ENCODE data around the gene GNB1. TPM values are rescaled to one million over a fixed set of nuclear protein-coding genes. Genes with fewer than 3 reads are reported as not detected.

Gene GNB1
- polyA plus RNA-seq, 1 of the 3 experiments (the other 2 are of a cell fraction) = 355 TPM

DNA sequence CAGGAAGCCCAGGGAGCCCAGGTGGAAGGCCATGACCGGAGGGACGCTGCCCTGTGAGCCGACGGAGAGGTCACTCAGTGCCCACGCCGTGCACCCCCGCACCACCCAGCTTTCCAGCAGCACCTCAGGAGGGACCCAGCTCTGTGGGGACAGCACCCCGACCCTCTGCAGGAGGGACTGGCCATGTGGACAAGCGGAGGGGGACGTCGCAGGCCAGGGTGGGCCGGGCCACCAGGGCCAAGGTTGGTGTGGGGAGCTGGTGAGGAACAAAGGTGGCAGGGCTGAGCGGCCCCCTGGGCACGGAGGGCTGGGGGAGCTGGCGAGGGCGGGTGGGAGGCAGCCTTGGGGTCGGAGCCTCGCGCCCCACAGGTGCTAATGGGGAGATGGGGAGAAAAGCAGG is 135.5 kb downstream of the GNB1 start:
- Histone ChIP-seq H2AFZ (ENCODE audit: low read depth) (no peak overlapping the region), H3K9me3 (no peaks in the 10 kb centered on the region), H3K27me3 (ENCODE audit: insufficient read depth) (no peaks in the 10 kb centered on the region), H3K27ac (ENCODE audit: low read depth in 2 of 2, low read length in 1 of 2) (no peak overlapping the region), H4K20me1 (ENCODE audit: insufficient read depth) (no peaks in the 10 kb centered on the region), H3K79me2 (ENCODE audit: insufficient read depth) (no peaks in the 10 kb centered on the region), H3F3A (replicated peaks; ENCODE audit: insufficient read depth) (no peaks in the 10 kb centered on the region), H3K4me3 (ENCODE audit: low read depth in 2 of 2, low read length in 1 of 2) (no peak overlapping the region), H3K36me3 (replicated peaks in 1 of 2; ENCODE audit: control insufficient read depth in 1 of 2, insufficient read depth in 2 of 2, low read length in 1 of 2) (peaks cover 0 to 52% of the 10 kb centered on the region in 2 experiments), H3K4me2 (no peak overlapping the region), H3K9ac (no peak overlapping the region), H3K4me1 (ENCODE audit: control insufficient read depth in 1 of 2, insufficient read depth in 2 of 2, low read depth in 1 of 2, low read length in 1 of 2) (peaks cover 0 to 4% of the 10 kb centered on the region in 2 experiments; a peak in 1 of 4 replicates), H3K9me2 (no peaks in the 10 kb centered on the region)
- POLR2A ChIA-PET = no interaction called here
- WGBS (ENCODE audit: low lambda C conversion rate) = 89% methylated on average over 11 of the region's 19 CpGs
- CTCF ChIA-PET = interaction anchor here (0.9 kb wide), 1 partner anchor 151 kb away, joined by 3 read pairs; no protein-coding TSS in a partner anchor
- TF ChIP-seq, protein P1, sequence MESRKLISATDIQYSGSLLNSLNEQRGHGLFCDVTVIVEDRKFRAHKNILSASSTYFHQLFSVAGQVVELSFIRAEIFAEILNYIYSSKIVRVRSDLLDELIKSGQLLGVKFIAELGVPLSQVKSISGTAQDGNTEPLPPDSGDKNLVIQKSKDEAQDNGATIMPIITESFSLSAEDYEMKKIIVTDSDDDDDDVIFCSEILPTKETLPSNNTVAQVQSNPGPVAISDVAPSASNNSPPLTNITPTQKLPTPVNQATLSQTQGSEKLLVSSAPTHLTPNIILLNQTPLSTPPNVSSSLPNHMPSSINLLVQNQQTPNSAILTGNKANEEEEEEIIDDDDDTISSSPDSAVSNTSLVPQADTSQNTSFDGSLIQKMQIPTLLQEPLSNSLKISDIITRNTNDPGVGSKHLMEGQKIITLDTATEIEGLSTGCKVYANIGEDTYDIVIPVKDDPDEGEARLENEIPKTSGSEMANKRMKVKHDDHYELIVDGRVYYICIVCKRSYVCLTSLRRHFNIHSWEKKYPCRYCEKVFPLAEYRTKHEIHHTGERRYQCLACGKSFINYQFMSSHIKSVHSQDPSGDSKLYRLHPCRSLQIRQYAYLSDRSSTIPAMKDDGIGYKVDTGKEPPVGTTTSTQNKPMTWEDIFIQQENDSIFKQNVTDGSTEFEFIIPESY (IDR thresholded peaks at IDR 0.05; ENCODE audit: borderline replicate concordance, low read depth) = no peak
- TF ChIP-seq RCOR1 (IDR thresholded peaks at IDR 0.05; ENCODE audit: low read length) = no peak
- TF ChIP-seq CHD2 (IDR thresholded peaks at IDR 0.05; ENCODE audit: low read length, partially characterized antibody) = no peak
- no peak for TF ChIP-seq FOSL2 (IDR thresholded peaks at IDR 0.05; ENCODE audit: borderline replicate concordance, low read depth)
- no peak for TF ChIP-seq MEF2A (IDR thresholded peaks at IDR 0.05; ENCODE audit: borderline replicate concordance, low read depth)
- TF ChIP-seq, protein P2, sequence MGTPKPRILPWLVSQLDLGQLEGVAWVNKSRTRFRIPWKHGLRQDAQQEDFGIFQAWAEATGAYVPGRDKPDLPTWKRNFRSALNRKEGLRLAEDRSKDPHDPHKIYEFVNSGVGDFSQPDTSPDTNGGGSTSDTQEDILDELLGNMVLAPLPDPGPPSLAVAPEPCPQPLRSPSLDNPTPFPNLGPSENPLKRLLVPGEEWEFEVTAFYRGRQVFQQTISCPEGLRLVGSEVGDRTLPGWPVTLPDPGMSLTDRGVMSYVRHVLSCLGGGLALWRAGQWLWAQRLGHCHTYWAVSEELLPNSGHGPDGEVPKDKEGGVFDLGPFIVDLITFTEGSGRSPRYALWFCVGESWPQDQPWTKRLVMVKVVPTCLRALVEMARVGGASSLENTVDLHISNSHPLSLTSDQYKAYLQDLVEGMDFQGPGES (IDR thresholded peaks at IDR 0.05; ENCODE audit: low read depth, low read length) = no peak
- no peak for TF ChIP-seq RAD21 (IDR thresholded peaks at IDR 0.05; ENCODE audit: low read length)
- TF ChIP-seq, protein P3, sequence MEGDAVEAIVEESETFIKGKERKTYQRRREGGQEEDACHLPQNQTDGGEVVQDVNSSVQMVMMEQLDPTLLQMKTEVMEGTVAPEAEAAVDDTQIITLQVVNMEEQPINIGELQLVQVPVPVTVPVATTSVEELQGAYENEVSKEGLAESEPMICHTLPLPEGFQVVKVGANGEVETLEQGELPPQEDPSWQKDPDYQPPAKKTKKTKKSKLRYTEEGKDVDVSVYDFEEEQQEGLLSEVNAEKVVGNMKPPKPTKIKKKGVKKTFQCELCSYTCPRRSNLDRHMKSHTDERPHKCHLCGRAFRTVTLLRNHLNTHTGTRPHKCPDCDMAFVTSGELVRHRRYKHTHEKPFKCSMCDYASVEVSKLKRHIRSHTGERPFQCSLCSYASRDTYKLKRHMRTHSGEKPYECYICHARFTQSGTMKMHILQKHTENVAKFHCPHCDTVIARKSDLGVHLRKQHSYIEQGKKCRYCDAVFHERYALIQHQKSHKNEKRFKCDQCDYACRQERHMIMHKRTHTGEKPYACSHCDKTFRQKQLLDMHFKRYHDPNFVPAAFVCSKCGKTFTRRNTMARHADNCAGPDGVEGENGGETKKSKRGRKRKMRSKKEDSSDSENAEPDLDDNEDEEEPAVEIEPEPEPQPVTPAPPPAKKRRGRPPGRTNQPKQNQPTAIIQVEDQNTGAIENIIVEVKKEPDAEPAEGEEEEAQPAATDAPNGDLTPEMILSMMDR (IDR thresholded peaks at IDR 0.05) = no peak
- TF ChIP-seq, protein P4, sequence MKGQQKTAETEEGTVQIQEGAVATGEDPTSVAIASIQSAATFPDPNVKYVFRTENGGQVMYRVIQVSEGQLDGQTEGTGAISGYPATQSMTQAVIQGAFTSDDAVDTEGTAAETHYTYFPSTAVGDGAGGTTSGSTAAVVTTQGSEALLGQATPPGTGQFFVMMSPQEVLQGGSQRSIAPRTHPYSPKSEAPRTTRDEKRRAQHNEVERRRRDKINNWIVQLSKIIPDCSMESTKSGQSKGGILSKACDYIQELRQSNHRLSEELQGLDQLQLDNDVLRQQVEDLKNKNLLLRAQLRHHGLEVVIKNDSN (IDR thresholded peaks at IDR 0.05; ENCODE audit: borderline replicate concordance, low read depth) = no peak
- TF ChIP-seq EP300 (IDR thresholded peaks at IDR 0.05; ENCODE audit: borderline replicate concordance in 1 of 2, low read depth in 1 of 2, low read length in 1 of 2) = no peak
- DNase-seq = no peak
